ENCODE data around the gene SORCS3.

SORCS3 gene

GRCh38 chr10:104867966-104868598 is 227.0 kb downstream of the SORCS3 start:
- TF ChIP-seq CTCF (IDR thresholded peaks at IDR 0.05; ENCODE audit: insufficient read depth, low read length, poor library complexity, severe bottlenecking) (no peak), EZH2phosphoT487 (conservative IDR thresholded peaks at IDR 0.05; ENCODE audit: low read length) (no peak)

GRCh38 chr10:104872691-104873090 is 231.6 kb downstream of the SORCS3 start:
- Histone ChIP-seq H3K9me3 (ENCODE audit: insufficient read depth, low read length) (no peaks in the 10 kb centered on the region), H4K20me1 (ENCODE audit: low read depth, low read length) (no peaks in the 10 kb centered on the region), H3K27ac (ENCODE audit: low read depth, low read length) (no peak overlapping the region), H3K27me3 (ENCODE audit: low read length) (no peaks in the 10 kb centered on the region), H3K4me3 (ENCODE audit: insufficient read depth, low read length, poor library complexity, severe bottlenecking) (no peak overlapping the region), H3K79me2 (ENCODE audit: insufficient read depth, low read length) (no peaks in the 10 kb centered on the region), H3K9ac (ENCODE audit: low read length) (no peak overlapping the region), H3F3A (ENCODE audit: insufficient read depth) (no peaks in the 10 kb centered on the region), H2AFZ (ENCODE audit: low read depth, low read length, severe bottlenecking) (no peak overlapping the region), H3K9me2 (replicated peaks; ENCODE audit: insufficient read depth, low read length) (no peaks in the 10 kb centered on the region), H3K36me3 (ENCODE audit: low read length) (no peaks in the 10 kb centered on the region), H3K4me2 (ENCODE audit: low read depth, low read length, poor library complexity, severe bottlenecking) (no peak overlapping the region)
- no peak for TF ChIP-seq CTCF (IDR thresholded peaks at IDR 0.05; ENCODE audit: insufficient read depth, low read length, poor library complexity, severe bottlenecking)

More at GRCh38 chr10:104867966-104868598, 227.0 kb downstream of the SORCS3 start:
- no peak overlapping the region for H3K9ac ChIP-seq (ENCODE audit: low read length)
- H3K27me3 ChIP-seq (ENCODE audit: low read length) = no peaks in the 10 kb centered on the region
- no peak overlapping the region for H3K4me3 ChIP-seq (ENCODE audit: insufficient read depth, low read length, poor library complexity, severe bottlenecking)
- H3K9me3 ChIP-seq (ENCODE audit: insufficient read depth, low read length) = no peaks in the 10 kb centered on the region
- H3K79me2 ChIP-seq (ENCODE audit: insufficient read depth, low read length) = no peaks in the 10 kb centered on the region
- H3F3A ChIP-seq (ENCODE audit: insufficient read depth) = no peaks in the 10 kb centered on the region
- no peak overlapping the region for H2AFZ ChIP-seq (ENCODE audit: low read depth, low read length, severe bottlenecking)
- no peak overlapping the region for H3K4me2 ChIP-seq (ENCODE audit: low read depth, low read length, poor library complexity, severe bottlenecking)
- H3K36me3 ChIP-seq (ENCODE audit: low read length) = no peaks in the 10 kb centered on the region
- H3K27ac ChIP-seq (ENCODE audit: low read depth, low read length) = no peak overlapping the region
- no peaks in the 10 kb centered on the region for H3K9me2 ChIP-seq (replicated peaks; ENCODE audit: insufficient read depth, low read length)
- H4K20me1 ChIP-seq (ENCODE audit: low read depth, low read length) = no peaks in the 10 kb centered on the region

GRCh38 chr10:104873161-104873560 is 232.1 kb downstream of the SORCS3 start:
- H3K9me2 ChIP-seq (replicated peaks; ENCODE audit: insufficient read depth, low read length) = no peaks in the 10 kb centered on the region
- no peak overlapping the region for H3K27ac ChIP-seq (ENCODE audit: low read depth, low read length)
- no peaks in the 10 kb centered on the region for H3K36me3 ChIP-seq (ENCODE audit: low read length)
- no peaks in the 10 kb centered on the region for H3K9me3 ChIP-seq (ENCODE audit: insufficient read depth, low read length)
- no peak overlapping the region for H2AFZ ChIP-seq (ENCODE audit: low read depth, low read length, severe bottlenecking)
- H3K9ac ChIP-seq (ENCODE audit: low read length) = no peak overlapping the region
- no peaks in the 10 kb centered on the region for H3K79me2 ChIP-seq (ENCODE audit: insufficient read depth, low read length)
- no peaks in the 10 kb centered on the region for H4K20me1 ChIP-seq (ENCODE audit: low read depth, low read length)
- no peaks in the 10 kb centered on the region for H3F3A ChIP-seq (ENCODE audit: insufficient read depth)
- H3K4me3 ChIP-seq (ENCODE audit: insufficient read depth, low read length, poor library complexity, severe bottlenecking) = no peak overlapping the region
- TF ChIP-seq CTCF (IDR thresholded peaks at IDR 0.05; ENCODE audit: insufficient read depth, low read length, poor library complexity, severe bottlenecking) (no peak), EZH2phosphoT487 (conservative IDR thresholded peaks at IDR 0.05; ENCODE audit: low read length) (no peak)
- H3K4me2 ChIP-seq (ENCODE audit: low read depth, low read length, poor library complexity, severe bottlenecking) = no peak overlapping the region
- H3K27me3 ChIP-seq (ENCODE audit: low read length) = no peaks in the 10 kb centered on the region
